ENCODE measurements around the gene KAZN.

DNA sequence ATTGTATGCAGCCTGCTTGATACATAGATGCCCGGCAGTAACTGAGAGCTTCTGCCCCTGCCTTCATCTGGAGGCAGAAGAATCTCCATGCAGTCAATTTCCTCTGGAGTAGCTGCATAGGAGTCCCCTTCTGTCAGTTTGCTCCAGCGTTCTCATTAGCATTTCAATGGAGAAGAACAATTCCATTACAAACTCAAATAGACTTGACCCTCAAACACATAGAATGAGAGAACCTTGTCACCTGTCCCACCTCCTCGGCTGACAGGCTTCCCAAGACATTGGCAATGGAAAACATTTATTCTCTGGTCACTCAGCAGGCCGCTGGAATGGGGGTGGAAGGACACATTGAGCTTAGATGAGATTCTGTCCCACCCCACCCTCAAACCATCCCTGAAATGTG lies 509.4 kb downstream of the KAZN start:
- TF ChIP-seq POLR2AphosphoS5 (IDR thresholded peaks at IDR 0.05; ENCODE audit: low read depth, low read length) (no peak), POLR2A (IDR thresholded peaks at IDR 0.05; ENCODE audit: control extremely low read depth in 1 of 2, low read depth in 2 of 2, low read length in 2 of 2) (no peak), CTCF (IDR thresholded peaks at IDR 0.05; ENCODE audit: control extremely low read depth in 1 of 3, insufficient read depth in 1 of 3, low read depth in 1 of 3, low read length in 3 of 3) (no peak), PHF8 (conservative IDR thresholded peaks at IDR 0.05; ENCODE audit: low read depth, low read length) (no peak)
